Stimulated activated CD4-positive, alpha-beta T cell treated with anti-CD3 and anti-CD28 coated beads, TNF-alpha, amount 100 ng/mL, for 24 hours (primary cell): ENCODE measurements around the gene RNF175.

Source experiments
- DNase-seq, 3 experiments: peaks; one replicate each; pipeline ENCODE4 v3.0.0-alpha.2; 2020; ENCODE audit warnings: low read depth in 3 of 3

The RNF175 gene

GRCh38 chr4:153759407-153760316 lies at the start of gene RNF175:
TSS of gene RNF175 (minus strand) at chr4:153760024. CDS start at chr4:153759862, 162 bp downstream.
- DNase-seq, result peak in 1 of 3 experiments; percentile 21

- no peak for DNase-seq
These were observed 49.5 kb upstream of the RNF175 start for GRCh38 chr4:153809307-153809706.

- no peak for DNase-seq
These were observed 48.4 kb upstream of the RNF175 start for GRCh38 chr4:153808175-153808574.

GRCh38 chr4:153806073-153806472 lies 46.2 kb upstream of the RNF175 start:
- no peak for DNase-seq

GRCh38 chr4:153804722-153805121 lies 44.9 kb upstream of the RNF175 start:
- no peak for DNase-seq

- no peak for DNase-seq
These were observed 39.9 kb upstream of the RNF175 start for GRCh38 chr4:153799694-153800074.

GRCh38 chr4:153798901-153799693 lies 39.3 kb upstream of the RNF175 start:
- no peak for DNase-seq

- no peak for DNase-seq
These were observed 38.6 kb upstream of the RNF175 start for GRCh38 chr4:153798420-153798819.

- DNase-seq, result no peak
These were observed 34.2 kb upstream of the RNF175 start for GRCh38 chr4:153794006-153794405.

GRCh38 chr4:153792618-153793247 lies 32.9 kb upstream of the RNF175 start:
- no peak for DNase-seq

GRCh38 chr4:153791746-153792617 lies 32.2 kb upstream of the RNF175 start:
- peak in 1 of 3 experiments; percentile 58 for DNase-seq

GRCh38 chr4:153790962-153791551 lies 31.2 kb upstream of the RNF175 start:
- DNase-seq, result peak in 1 of 3 experiments; percentile 41

GRCh38 chr4:153790500-153790865 lies 30.7 kb upstream of the RNF175 start:
- no peak for DNase-seq

GRCh38 chr4:153789741-153790499 lies 30.1 kb upstream of the RNF175 start:
- DNase-seq, result no peak

- no peak for DNase-seq
These were observed 28.8 kb upstream of the RNF175 start, which contains the start of gene SFRP2 for GRCh38 chr4:153788413-153789276. TSS of gene SFRP2 (minus strand) at chr4:153789083. CDS start at chr4:153788835, 248 bp downstream.

GRCh38 chr4:153788051-153788412 lies 28.2 kb upstream of the RNF175 start:
- no peak for DNase-seq

- DNase-seq, result no peak
These were observed 27.8 kb upstream of the RNF175 start for GRCh38 chr4:153787575-153787974.

GRCh38 chr4:153787061-153787560 lies 27.3 kb upstream of the RNF175 start:
- no peak for DNase-seq
